NCI-H748 treated with DMSO at 0.1 percent for 48 hours (cell line): ENCODE measurements around the gene FBXL16.

Source experiments
- DNase-seq: peaks from one replicate; lab custom pipeline; 2025; lab: John Stamatoyannopoulos, UW

Gene FBXL16

DNA sequence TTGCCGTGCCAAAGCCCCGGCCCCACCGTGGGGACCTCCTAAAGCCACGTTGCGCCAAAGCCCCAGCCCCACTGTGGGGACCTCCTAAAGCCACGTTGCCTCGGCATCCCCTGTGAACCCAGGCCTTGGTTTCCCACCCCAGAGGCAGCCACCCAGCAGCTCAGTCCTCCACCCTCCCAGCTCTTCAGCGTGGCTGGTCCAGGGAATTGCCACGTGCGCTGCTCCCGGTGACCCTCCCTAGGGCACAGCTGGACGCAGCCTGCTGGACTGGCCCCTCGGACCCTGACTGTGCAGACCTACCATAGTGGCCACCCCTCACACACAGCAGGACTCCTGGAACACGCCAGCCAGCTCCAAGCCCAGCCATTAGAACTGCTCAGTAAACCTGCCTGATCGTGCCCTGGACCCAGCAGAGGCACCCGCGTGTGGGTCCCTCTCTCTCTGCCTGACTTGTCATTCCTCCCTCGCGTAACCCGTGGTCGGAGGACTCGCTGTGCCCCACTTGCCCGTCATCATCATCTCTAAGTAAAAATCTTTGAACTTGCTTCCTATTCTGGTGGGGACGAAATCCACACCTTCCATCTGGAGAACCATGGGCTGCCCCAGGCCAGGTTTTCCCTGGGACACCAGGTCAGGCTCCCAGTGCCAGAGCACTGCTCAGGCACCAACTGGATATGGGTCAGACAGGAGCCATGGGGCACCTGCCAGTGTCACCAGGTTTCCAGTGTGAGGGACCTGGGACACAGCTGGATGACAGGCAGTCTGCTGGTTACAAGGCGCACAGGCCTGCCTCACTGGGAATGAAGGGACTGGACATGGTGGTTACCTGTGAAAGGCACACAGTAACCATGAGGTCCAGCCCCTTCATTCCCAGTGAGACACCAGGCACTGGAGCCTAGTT, 29.6 kb upstream of the FBXL16 start:
- no peak for DNase-seq

DNA sequence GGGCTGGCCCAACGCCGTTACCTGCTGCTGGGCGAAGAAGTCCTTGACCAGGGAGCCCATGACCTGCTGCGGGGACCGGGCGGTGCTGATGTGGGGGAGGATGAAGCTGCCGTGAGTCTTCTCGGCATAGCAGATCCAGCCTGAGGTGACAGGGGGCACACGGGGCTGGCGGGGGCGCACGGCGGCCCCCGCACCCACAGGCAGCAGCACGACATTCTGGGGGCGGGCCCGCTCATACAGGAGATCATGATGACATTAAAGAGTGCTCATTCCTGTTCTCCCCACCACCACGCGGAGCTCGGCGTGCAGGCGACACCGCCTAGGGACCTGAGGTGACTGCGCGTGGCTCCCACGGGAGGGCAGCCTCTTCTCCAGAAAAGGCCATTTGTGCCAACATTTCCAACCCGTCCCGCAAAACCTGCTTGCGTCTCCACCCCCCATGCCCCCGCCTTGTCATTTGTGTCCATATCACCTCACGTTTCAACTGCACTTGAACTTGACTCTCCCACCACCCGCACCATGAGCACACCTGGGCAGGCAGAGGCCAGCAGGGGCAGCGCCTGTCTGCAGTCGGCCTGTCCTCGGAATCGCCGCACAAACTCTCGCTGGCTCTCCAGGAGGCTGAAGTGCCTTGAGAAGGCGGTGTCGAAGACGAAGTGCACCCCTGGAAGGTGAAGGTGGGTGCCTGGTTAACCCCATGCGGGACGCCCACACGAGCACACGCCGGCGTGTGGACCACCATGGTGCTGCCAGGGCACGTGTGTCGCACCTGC, 28.8 kb upstream of the FBXL16 start:
- DNase-seq: no peak

DNA sequence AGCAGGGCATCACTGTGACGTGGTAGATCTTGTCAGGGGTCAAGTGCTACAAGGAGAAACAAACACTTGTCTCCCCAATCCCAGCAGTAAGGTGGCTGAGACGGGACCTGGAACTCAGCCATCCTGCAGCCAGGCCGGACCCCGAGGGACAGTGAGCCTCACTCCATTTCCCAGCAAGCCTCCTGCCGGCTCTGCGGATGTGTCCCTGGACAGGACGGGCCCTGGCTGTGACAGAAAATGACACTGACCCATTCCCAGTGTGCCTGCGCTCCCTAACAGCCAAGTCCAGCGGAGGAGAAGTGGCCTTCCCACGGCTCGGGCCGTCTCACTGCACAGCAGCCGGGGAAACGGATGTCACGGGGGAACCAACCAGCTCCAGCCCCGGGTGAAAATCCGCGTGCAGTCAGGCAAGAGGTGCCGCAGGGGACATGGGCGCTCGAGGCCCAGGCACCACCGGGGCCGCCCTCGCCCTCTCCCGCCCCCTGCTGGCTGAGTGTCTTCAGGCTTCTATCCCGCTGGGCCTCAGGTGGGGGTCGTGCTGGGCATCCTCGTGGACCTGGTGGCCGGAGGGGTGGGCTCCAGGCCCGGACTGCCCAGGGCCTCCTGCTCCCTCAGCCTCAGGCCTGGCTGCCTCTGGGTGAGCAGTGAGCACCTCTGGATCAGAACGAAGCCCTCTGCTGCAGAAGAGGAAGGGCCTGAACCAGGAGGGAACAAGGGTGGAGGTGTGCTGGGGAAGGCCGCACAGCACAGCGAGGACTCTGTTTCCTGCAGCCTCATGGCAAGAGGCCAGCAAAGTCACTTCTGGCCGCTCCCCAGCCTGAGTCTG, 28.0 kb upstream of the FBXL16 start:
- no peak for DNase-seq

DNA sequence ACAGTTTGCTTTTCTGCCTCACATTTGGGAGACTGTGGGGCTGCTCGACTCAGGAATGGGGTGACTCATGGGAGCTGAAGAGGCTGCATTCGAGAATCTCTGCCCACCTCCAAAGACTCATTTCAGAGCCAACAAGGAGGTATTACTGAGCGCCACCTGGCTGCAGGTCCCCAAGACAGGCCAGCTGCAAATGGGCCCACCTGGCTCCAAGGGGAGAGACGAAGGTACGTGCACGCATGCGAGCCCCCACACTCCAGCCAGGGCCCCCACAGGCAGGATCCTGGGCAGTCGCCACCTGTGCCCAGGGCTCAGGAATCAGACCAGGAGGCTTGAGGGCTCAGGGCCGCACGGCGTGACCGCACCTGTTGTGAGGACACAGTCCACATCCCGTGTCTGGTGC, 27.3 kb upstream of the FBXL16 start:
- DNase-seq: no peak

DNA sequence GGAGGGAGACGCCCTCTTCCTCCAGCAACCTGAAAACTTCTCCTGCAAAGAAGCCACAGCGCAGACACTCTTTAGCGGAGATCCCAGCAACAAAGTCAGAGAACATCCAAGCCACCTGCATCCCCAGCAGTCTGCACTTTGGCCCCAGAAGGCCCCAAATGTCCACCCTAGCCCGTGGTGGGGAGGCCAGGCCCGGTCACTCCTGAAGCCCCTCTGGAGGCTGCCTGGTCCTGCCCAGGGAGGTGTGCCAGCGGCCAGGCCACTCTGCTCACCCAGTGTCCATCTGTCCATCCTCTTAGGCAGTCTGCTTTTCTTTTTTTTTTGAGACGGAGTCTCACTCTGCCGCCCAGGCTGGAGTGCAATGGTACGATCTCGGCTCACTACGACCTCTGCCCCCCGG, 26.7 kb upstream of the FBXL16 start:
- DNase-seq: no peak

DNA sequence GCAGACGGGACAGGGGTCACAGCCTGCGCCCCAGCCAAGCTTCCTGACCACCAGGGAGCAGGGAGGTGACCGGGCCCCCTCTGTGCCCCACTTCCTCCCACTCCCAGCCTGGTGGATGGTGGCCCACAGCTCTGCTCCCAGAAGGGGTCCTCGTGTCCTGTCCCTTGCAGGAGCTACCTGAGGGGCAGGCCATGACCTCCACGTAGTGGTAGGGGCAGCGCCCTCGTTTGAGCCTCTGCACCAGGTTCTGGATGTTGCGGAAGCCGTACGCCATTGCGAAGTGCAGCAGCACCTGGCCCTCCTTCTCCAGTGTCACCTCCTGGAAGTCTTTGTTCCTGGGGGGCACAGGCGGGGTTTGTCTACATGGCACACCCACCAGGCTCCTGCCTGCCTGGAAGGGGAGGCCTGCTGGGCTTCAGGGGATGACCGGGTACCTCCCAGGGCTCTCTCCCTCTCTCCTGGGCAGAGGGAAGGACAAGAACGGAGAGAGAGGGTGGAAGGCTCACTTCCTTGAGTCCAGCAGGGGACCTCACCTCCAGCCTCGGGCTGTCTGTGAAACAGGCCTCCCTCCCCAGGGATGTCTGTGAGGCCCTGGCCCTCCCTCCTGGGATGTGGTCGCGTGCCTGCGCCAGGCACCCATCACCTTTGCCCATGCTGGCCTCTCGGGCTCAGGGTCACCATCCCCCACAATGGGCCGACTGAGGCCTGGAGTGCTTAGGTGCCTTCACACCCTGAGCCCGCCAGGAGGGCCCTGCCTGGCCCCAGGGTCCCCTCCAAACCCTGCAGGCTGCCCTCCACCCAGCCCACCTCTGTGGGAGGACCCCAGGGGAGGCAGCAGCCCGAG, 25.3 kb upstream of the FBXL16 start:
- no peak for DNase-seq

DNA sequence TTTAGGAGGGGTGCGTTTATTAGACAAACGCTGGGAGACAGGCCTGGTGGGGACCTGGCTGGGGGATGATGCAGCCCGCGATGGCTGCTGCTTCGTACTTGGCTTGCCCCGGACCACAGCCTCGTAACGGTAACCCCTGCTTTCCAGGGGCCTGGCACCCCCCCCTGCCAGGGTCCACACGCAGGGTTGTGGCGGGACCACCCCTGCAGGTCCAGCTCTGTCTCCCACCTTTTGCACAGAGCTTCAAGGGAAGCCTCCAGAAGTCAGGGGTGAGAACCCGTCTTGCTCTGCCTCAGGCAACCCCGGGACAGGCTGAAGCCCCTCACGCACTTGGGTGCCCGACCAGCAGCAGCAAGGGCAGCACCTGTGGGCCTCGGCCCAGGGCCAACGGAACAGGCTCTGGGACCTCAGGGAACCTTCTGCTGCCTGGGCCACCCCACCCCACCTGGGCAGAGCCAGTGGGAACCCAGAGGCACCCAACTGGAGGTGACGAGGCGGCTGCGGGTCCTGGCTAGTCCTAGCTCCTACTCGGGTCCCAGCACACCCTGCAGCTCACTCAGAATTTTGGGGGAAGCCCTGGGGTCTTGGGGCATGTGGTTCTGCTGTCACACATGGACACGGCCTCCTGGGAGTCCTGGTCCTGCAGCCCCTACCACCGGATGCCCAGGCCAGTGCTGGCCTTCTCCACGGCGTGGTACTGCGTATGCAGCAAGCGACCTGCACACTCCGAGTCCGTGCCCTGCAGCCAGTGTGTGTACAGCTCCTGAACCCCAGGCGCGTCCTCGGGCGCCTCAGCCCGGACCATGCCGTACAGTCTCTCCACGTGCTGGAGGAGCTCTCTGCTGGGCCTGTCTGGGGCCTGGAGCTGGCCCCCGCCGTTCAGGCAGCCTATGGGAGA, 24.4 kb upstream of the FBXL16 start:
- DNase-seq: no peak

DNA sequence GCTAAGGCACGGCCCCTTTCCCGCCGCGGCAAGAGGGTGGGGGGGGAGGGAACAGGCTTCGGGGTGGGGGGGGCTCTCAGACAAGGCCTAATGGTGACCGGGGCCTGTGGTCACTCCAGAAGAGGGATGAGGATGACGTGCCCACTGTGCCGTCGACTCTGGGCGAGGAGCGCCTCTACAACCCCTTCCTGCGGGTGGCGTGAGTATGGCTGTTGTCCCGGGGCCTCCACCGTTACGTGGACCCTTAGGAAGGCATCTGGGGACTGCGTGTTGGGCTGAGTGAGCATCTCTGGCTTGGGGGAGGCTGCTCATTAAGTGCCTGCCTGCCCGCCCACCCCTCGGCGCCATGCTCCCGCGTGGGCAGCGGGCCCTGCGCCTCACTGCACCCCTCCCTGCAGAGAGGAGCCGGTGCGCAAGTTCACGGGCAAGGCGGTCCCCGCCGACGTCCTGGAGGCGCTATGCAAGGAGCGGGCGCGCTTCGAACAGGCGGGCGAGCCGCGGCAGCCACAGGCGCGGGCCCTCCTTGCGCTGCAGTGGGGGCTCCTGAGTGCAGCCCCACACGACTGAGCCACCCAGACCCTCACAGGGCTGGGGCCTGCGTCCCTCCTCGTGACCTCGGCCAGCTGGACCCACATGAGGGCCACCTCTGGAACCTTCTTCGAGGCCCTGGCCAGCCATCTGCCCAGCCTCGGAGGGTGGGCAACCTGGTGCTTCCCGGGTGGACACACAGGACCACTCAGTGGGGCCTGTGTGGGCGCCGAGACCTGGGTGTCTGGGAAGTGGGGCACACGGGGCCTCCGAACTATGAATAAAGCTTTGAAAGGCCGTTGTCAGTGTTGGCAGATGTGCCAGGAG, 23.5 kb upstream of the FBXL16 start:
- DNase-seq: no peak

DNA sequence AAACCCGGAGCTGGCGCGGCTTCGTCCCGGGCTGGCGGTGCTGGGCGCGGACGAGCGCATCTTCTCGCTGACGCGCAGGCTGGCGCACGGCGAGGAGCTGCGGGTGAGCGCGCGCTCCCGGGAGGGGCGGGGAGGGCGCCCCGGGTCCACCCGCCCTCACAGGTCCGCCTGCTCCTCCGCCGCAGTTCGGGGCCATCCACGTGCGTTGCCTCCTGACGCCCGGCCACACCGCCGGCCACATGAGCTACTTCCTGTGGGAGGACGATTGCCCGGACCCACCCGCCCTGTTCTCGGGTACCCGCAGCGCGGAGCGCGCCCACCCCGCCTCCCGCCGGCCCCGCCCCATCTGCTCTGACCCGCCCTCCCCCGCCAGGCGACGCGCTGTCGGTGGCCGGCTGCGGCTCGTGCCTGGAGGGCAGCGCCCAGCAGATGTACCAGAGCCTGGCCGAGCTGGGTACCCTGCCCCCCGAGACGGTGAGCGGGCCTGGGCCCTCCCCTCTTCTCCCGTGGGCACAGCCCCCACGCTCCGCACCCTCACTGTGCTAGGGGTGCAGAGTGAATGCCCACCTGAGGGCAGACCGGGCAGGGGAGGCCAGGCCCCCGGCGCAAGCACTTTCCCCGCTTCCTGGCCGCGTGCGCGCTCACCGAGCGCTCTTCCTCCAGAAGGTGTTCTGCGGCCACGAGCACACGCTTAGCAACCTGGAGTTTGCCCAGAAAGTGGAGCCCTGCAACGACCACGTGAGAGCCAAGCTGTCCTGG, 22.7 kb upstream of the FBXL16 start:
- peak; percentile 51 for DNase-seq

DNA sequence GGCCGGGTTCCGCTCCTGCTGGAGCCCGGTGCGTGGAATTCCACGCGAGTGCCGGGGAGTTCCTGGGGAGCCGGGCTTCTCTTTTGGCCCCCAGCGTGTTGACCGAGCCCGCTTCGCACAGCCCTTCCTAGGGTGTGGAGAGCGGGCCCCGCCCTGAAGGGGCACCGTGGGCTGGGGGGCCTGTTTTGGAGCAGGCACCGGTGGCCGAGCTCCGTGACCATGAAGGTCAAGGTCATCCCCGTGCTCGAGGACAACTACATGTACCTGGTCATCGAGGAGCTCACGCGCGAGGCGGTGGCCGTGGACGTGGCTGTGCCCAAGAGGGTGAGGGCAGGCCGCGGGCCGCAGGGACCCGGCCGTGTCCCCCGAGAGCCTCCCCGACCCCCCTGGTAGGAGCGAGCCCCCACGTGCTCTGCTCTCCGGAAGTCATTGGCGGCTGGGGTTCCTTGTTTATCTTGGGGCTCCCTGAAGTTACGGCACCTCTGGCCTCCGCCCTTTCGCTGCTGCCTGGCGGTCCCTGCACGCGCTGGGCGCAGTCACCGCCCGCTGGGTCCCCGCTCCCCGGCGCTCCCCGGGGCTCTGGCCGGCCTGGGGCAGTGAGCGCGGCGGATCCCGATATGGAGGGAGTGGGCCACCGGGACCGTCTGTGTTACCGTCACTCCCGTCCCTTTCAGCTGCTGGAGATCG, 21.8 kb upstream of the FBXL16 start:
- DNase-seq: no peak

DNA sequence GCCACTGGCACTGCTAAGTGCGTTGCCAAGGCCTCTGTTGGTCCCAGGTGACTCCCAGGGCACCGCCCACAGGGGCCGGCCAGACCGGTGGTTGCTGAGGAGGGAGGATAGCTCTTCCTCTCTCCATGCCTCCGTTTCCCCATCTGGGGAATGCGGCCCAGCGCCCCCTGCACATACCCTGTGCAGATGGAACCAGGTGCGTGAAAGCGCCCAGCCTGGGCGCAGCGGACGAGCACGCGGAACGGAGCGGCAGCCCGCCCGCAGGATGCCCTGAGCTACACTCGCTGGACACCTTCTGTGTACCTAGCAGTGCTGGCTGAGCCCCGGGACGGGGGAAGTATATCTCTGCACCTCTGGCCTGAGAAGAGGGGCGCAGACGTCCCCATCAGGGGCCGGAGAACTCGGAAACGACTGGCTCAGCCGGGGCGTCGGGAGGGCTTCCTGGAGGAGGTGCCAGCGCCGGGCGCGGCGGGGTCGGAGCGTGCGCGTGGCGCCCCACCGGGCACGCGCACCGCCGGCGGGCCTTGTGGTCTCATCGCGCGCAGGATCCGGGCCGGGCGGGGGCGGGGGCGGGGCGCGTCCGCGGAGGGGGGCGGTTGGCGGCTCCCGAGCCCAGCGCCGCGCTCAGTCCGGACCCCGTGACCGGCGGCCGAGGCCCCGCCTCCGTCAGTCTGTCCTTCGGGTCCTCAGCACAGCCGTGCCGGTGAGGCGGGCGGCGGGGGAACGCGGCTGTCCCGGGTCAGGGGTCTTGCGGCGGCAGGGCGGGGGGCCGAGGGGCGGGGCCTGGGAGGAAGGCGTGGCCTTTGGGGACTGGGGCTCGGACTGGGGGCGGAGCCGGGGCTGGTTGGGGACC, 21.1 kb upstream of the FBXL16 start, which contains the start of the genes CCDC78 and HAGHL:
Gene CCDC78 (minus strand): TSS at position 6 of the 853 bp plus-strand sequence. CDS start 76 bp downstream, outside the sequence.
Gene HAGHL (plus strand): TSS at position 669 of the 853 bp plus-strand sequence. CDS start 404 bp downstream, outside the sequence.
- DNase-seq: no peak

DNA sequence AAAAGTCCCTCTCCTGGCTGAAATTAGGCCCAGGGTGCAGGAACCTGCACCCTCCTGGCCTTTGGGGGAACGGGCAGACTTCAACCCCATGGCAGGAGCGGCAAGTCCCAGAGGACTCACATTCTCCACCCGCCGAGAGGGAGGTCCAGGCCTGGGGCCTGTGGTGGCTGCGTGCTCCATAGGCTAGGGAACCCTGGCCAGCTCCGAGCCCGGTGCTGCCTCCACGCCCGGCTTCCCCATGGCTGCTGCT, 20.5 kb upstream of the FBXL16 start:
- DNase-seq: no peak

DNA sequence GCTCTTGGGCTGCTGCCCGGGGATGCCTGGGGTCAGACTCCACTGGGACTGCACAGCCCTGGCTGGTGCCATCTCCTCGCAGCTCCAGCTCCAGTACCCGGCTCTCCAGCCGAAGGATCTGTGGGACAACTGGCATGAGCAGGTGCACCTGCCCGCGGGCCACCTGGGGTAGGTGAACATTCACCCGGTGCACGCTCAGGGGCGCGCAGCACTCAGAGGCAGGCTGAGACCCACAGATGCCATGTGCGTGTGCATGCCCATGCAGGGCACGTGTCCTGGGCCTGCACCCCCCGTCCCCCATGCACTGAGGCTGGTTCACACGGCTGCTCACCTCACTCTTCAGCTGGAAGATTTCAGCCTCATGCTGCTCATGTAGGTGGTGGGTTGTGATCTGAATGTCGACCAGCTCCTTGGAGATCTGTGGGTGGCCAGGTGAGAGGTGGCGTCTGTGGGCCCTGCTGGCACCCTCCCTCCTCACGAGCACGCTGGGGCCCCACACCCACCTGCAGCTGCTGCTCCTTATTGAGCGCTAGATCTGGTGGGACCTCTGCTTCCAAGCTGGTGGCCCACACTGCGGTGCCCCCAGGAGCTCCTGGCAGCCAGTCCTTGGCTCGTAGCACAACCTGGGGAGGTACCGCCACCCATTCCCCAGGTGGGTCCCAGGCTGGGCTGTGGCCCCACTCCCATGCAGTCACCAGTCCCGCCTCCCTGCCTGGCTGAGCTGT, 20.0 kb upstream of the FBXL16 start:
- no peak for DNase-seq

DNA sequence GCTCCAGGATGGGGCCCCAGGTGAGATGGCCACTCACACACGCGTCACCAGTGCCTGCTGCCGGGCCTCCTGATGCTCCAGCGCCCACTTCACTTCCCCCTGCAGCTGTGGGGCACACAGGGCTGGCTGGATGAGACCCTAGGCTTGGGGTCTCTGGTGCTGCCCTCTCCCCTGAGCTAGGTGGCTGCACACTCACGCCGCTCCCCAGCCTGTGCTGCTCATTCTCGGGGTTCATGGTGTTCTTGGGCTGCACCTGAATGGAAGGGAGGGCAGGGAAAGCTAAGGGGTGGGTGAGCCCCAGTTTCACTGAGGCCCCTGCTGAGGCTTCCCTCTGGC, 19.4 kb upstream of the FBXL16 start:
- no peak for DNase-seq

DNA sequence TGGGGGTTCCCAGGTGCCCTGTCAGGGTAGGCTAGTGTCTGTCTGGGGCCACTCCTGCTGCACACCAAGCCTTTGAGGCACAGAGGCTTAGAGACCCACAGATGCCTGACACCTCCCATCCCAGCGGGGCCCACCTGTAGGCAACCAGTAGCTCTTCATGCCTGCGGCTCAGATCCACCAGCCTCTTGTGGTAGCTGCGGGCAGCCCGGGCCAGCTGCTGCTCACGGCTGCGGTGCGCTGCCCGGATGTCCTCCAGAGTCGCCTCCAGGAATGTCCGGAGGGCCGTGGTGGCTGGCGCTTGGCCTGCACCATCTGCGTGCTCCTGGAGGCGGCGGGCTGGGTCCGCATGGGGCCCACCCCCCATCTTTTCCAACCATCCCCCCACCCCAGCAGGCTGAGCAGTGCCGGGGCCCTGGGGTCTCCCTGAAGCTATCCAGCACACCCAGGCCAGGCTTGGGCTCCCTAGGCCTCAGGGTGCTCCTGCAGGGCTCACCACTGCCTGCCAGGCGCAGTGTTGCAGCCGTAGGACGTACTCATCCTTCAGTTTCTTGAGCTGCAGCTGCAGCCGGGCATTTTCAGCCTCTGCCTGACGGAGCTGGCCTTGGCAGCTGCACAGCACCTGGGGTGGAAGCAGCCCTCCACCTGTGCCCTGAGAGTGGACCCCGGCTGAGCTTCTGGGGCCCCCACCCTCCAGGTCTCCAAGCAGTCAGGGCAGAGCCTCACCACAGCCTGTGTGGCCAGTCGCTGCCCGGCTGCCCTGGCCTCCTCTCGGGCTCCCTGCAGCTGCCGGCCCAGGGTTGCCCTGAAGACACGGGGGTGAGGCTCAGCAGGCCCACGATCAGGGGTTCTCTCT, 18.8 kb upstream of the FBXL16 start:
- no peak for DNase-seq

DNA sequence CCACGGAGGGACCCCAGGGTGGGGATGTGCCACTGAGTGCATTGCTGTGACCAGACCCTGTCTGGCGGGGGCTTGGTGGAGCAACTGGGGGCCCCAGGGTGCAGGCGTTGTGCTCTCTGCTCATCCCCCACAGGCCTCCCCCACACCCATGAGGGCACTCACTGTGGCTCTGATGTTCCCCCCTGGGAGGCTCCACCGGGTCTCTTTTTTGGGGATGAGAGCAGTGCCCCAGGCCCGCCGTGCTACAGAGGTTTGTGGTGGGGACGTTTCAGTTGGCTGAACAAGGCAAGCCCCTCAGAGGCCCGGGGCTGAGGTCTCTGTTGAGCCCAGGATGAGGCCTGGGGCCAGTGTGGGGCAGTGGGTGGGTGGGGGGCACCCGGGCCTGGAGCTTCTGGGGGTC, 18.1 kb upstream of the FBXL16 start:
- no peak for DNase-seq
